Osteocyte (in vitro differentiated cells): ENCODE data around the gene SMAD3. TPM values are rescaled to one million over a fixed set of nuclear protein-coding genes. Genes with fewer than 3 reads are reported as not detected.

Experiments used
- DNase-seq: peaks from one replicate; pipeline ENCODE4 v3.0.0; 2021; ENCODE audit warnings: mixed read lengths; ENCODE audit not compliant: unreplicated experiment; ENCODE audit errors: extremely low spot score
- H3K27ac Mint-ChIP-seq: one replicate; pipeline ENCODE4 v1.8.0; 2021; ENCODE audit warnings: mild to moderate bottlenecking, mixed read lengths; ENCODE audit not compliant: unreplicated experiment
- H3K27me3 Mint-ChIP-seq: one replicate; pipeline ENCODE4 v1.8.0; 2021; ENCODE audit warnings: mixed read lengths; ENCODE audit not compliant: unreplicated experiment
- H3K36me3 Mint-ChIP-seq: one replicate; pipeline ENCODE4 v1.8.0; 2021; ENCODE audit warnings: mixed read lengths; ENCODE audit not compliant: unreplicated experiment
- H3K4me1 Mint-ChIP-seq: one replicate; pipeline ENCODE4 v1.8.0; 2021; ENCODE audit warnings: mixed read lengths; ENCODE audit not compliant: unreplicated experiment
- H3K4me3 Mint-ChIP-seq: one replicate; pipeline ENCODE4 v1.8.0; 2021; ENCODE audit warnings: mild to moderate bottlenecking, moderate library complexity, mixed read lengths; ENCODE audit not compliant: unreplicated experiment
- H3K9me3 Mint-ChIP-seq: one replicate; pipeline ENCODE4 v1.8.0; 2021; ENCODE audit warnings: mixed read lengths; ENCODE audit not compliant: unreplicated experiment
- total RNA-seq: library from RNA; stranded (reverse); gene quantifications from 2 replicates; pipeline ENCODE4 v1.2.1, GENCODE V29; 2021
- TF ChIP-seq, protein P1 (sequence below): fragments of 200-600 bp; sonication (generic); IDR thresholded peaks from 2 replicates; pipeline ENCODE4 v1.5.0; 2021; ENCODE audit warnings: antibody characterized with exemption, mild to moderate bottlenecking, moderate library complexity

The SMAD3 gene
- total RNA-seq, 1 donor from 2014 or later: 39.7 TPM

DNA sequence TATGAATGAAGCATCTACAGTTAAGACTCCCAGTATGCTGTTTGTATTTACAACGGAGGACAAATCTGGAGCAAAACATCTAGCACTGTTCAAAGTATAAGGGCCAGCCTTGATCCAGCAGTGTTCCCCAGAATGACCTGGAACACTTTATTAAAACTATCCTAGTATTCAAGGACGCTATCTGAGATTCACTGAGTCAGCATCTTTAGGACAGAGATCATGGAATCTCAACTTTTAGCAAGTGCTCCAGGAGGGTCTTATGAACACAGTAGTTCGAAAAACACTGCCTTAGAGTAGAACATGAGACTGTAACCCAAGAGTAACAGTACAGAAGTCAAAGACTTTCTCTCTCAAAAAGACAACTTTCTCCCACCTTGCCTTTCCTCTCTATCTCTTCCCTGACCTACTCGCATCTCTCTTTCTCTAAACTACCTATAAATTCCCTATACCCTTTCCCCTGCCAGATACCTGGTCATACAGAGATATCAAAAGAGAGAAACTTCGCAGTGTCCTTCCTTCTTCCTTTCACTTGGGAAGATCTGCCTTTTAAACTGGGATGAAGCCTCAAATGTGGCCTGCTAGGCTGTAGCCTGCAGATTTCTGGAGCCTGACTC lies 145.3 kb downstream of the SMAD3 start:
- TF ChIP-seq, protein P1, sequence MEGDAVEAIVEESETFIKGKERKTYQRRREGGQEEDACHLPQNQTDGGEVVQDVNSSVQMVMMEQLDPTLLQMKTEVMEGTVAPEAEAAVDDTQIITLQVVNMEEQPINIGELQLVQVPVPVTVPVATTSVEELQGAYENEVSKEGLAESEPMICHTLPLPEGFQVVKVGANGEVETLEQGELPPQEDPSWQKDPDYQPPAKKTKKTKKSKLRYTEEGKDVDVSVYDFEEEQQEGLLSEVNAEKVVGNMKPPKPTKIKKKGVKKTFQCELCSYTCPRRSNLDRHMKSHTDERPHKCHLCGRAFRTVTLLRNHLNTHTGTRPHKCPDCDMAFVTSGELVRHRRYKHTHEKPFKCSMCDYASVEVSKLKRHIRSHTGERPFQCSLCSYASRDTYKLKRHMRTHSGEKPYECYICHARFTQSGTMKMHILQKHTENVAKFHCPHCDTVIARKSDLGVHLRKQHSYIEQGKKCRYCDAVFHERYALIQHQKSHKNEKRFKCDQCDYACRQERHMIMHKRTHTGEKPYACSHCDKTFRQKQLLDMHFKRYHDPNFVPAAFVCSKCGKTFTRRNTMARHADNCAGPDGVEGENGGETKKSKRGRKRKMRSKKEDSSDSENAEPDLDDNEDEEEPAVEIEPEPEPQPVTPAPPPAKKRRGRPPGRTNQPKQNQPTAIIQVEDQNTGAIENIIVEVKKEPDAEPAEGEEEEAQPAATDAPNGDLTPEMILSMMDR: no peak
- Mint-ChIP-seq H3K27ac (no peak overlapping the region), H3K9me3 (no peaks in the 10 kb centered on the region), H3K4me1 (peaks cover 3% of the 10 kb centered on the region), H3K4me3 (no peak overlapping the region), H3K36me3 (peaks cover 21% of the 10 kb centered on the region), H3K27me3 (no peaks in the 10 kb centered on the region)
- DNase-seq: no peak

DNA sequence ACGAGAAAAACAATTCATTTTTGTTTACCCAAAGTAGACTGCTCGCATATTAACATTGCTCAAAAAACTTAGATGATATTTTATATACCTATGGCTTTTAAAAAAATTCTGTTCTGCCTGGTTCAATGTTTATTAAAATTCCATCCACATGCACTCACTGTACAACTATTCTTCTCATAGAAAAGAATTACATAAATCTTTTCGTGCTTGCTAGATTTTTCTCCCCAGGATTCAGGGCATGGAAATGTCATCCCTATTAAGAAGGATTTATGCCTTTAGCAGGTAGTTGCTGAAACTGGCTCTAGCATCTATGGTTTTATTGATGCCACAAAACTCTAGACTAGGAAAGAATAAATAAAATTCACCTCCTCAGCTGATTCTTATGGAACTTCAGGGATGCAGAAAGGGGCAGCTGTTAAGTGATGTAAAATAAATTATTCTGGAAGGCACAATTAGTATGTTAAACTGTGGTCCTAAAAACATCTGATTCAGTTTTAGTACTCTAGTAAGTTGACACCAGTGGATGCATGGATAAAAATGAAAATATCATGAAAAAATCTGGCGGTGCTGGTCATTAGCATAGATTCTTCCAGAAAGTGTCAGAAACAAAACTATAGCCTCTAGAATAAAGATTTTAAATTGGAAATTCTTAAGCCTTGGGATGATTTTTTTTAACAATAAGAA lies 147.4 kb downstream of the SMAD3 start:
- Mint-ChIP-seq H3K4me1 (peaks cover 9% of the 10 kb centered on the region), H3K27me3 (no peaks in the 10 kb centered on the region), H3K9me3 (no peaks in the 10 kb centered on the region), H3K27ac (no peak overlapping the region), H3K36me3 (peaks cover 14% of the 10 kb centered on the region), H3K4me3 (no peak overlapping the region)
- DNase-seq: no peak
- TF ChIP-seq, protein P1: no peak

DNA sequence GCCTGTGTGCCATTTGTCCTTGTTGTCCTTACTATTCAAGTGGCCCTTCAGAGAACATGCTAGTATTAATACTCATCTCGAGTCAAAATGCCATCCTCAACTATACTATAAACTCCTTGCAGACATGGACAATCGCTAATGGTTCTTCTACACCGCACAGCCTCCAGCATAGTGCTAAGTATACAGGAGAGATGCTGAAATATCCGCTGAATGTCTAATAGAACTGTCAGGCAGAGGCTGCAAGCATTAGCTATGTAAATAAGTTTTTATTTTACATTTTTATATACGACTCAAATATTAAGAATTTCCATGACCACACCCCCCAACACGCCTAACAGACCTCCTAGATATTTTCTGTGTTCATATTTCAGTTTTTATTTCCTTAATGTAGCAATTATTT lies 149.7 kb downstream of the SMAD3 start:
- H3K27ac Mint-ChIP-seq: no peak overlapping the region
- H3K4me1 Mint-ChIP-seq: peaks cover 9% of the 10 kb centered on the region
- H3K9me3 Mint-ChIP-seq: no peaks in the 10 kb centered on the region
- TF ChIP-seq, protein P1: no peak
- H3K27me3 Mint-ChIP-seq: no peaks in the 10 kb centered on the region
- peaks cover 13% of the 10 kb centered on the region for H3K36me3 Mint-ChIP-seq
- no peak for DNase-seq
- no peak overlapping the region for H3K4me3 Mint-ChIP-seq

DNA sequence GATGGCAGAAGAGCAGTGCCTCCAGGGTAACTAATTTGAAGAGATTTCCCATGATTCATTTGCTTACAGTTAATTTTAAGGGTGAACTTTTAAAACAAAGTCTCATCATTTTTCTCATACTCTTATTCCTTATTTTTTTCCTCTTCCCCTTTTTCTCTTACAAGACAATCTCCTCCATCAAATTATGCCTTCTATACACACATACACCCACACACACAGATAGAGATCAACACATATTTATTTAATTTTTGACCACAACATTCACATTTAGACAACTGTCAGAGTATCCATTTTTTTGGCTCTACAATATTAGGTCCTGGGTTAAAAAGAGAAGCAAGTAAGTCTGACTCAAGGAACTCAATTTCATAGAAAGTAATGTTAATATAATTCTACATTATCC lies 151.5 kb downstream of the SMAD3 start:
- TF ChIP-seq, protein P1: no peak
- H3K27me3 Mint-ChIP-seq: no peaks in the 10 kb centered on the region
- H3K9me3 Mint-ChIP-seq: no peaks in the 10 kb centered on the region
- peaks cover 15% of the 10 kb centered on the region for H3K36me3 Mint-ChIP-seq
- H3K27ac Mint-ChIP-seq: no peak overlapping the region
- no peak for DNase-seq
- peaks cover 9% of the 10 kb centered on the region for H3K4me1 Mint-ChIP-seq
- H3K4me3 Mint-ChIP-seq: no peak overlapping the region

DNA sequence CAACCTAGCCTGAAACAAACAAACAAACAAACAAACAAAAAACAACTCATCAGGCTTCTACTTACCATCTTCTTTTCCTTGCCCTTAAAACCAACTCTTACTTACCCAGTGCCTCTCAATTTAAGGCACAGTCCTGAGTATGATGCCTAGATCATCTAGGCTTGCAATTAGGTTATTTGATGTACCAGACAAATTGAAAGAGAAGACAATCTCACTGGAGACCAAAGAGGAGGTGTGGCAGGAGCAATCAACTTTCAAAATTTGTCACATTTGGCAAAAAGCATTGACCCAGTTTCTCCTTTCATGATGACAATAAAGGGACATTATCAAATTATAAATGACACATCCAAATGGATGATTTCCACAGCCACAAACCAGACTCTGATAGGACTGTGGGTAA lies 153.0 kb downstream of the SMAD3 start:
- no peak overlapping the region for H3K27ac Mint-ChIP-seq
- H3K4me3 Mint-ChIP-seq: no peak overlapping the region
- no peak for DNase-seq
- H3K4me1 Mint-ChIP-seq: peaks cover 9% of the 10 kb centered on the region
- no peaks in the 10 kb centered on the region for H3K9me3 Mint-ChIP-seq
- no peaks in the 10 kb centered on the region for H3K27me3 Mint-ChIP-seq
- peaks cover 15% of the 10 kb centered on the region for H3K36me3 Mint-ChIP-seq
- TF ChIP-seq, protein P1: no peak
